ENCODE measurements around the gene SH3GL1.

The SH3GL1 gene

DNA sequence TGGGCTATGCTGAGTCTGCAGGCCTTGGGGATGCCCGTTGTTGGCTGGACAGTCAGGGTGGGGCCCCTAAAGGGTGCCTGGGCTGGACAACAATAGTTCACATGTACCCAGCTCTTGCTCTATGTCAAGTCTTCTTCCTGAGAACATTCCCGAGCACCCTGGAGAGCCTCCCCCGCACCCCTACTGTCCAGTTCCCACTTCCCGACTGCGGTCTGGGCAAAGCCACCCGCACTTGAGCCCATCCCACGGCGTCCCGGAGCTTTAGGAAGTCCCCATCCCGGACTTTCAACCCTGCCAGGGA, 58.1 kb downstream of the SH3GL1 start:
- TF ChIP-seq GLIS3 (CRISPR knock-in tag; IDR thresholded peaks at IDR 0.05), result no peak
- TF ChIP-seq ZNF8 (CRISPR knock-in tag; IDR thresholded peaks at IDR 0.05), result no peak
- TF ChIP-seq OSR1 (CRISPR knock-in tag; IDR thresholded peaks at IDR 0.05), result no peak
- TF ChIP-seq BACH2 (CRISPR knock-in tag; IDR thresholded peaks at IDR 0.05; ENCODE audit: borderline replicate concordance), result no peak
- no peak for TF ChIP-seq CSDC2 (CRISPR knock-in tag; IDR thresholded peaks at IDR 0.05)
- ATAC-seq, result peak; percentile 21

DNA sequence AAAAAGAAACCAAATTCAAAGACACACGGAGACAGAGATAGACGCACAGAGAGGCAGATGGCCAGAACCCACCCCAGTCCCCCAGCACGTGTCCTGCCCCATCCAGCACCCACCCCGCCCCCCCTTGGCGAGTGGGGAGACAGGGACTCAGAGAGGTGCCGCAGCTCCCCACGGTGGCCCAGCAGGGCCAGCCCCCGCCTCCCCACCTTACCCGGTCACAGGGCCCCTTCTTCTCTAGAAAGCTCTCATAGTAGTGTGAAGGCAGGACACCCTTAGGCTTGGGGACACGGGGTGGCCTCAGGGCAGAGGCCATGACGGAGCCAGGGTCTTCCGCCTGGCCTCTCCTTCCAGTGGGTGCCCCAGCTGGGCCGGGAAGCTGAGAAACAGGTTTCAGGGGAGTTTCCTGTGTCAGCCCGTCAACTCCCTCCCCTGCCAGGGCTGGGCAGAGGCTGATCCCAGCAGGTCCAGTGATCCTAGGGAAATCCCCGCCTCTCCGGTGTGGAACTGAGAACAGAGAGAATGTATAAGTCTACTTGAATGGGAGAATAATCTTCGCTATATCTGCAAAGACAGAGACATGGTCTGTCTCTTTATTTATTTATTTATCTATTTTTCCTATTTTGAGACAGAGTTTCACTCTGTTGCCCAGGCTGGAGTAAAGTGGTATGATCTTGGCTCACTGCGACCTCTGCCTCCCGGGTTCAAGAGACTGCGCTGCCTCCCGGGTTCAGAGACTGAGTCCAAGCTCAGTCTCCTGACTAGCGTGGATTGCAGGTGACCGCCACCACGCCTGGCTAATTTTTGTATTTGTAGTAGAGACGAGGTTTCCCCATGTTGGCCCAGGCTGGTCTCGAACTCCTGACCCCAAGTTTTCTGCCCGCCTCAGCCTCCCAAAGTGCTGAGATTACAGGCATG, 61.6 kb downstream of the SH3GL1 start, which contains the start of gene STAP2:
Gene STAP2, minus strand, starts transcription at position 387 of the 915 bp plus-strand sequence. Its CDS starts 74 bp downstream, at position 313.
- no peak for ATAC-seq
- no peak for TF ChIP-seq BACH2 (CRISPR knock-in tag; IDR thresholded peaks at IDR 0.05; ENCODE audit: borderline replicate concordance)
- TF ChIP-seq PPARA (CRISPR knock-in tag; IDR thresholded peaks at IDR 0.05; ENCODE audit: borderline replicate concordance), result no peak
- TF ChIP-seq ZFP30 (CRISPR knock-in tag; IDR thresholded peaks at IDR 0.05), result no peak
- TF ChIP-seq SNAI2 (CRISPR knock-in tag; IDR thresholded peaks at IDR 0.05), result no peak
- TF ChIP-seq ESRRG (CRISPR knock-in tag; IDR thresholded peaks at IDR 0.05), result no peak

DNA sequence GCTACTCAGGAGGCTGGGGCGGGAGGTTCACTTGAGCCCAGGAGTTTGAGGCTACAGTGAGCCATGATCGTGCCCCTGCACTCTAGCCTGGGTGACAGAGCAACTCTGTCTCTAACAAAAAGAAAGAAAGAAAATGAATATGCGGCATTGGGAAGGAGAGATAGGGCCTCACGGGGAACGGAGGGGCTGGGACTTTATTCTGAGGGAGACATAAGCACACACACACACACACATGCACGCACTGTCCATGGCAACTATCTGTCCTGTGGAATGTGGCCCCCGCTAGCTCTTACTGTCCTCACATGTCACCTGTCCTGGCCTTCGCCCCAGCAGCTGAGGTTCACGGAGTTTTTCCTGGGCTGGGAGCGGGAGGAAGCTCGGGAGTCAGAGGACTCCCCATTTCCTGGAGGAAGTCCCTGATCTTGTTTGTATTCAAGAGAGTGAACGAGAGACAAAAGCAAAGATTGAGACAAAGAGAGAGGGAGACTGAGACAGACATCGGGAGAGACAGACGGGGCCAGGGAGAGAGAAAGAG, 62.4 kb downstream of the SH3GL1 start:
- no peak for TF ChIP-seq TCF4 (CRISPR knock-in tag; IDR thresholded peaks at IDR 0.05; ENCODE audit: borderline replicate concordance)
- TF ChIP-seq RARB (CRISPR knock-in tag; IDR thresholded peaks at IDR 0.05), result no peak
- TF ChIP-seq, protein P1, sequence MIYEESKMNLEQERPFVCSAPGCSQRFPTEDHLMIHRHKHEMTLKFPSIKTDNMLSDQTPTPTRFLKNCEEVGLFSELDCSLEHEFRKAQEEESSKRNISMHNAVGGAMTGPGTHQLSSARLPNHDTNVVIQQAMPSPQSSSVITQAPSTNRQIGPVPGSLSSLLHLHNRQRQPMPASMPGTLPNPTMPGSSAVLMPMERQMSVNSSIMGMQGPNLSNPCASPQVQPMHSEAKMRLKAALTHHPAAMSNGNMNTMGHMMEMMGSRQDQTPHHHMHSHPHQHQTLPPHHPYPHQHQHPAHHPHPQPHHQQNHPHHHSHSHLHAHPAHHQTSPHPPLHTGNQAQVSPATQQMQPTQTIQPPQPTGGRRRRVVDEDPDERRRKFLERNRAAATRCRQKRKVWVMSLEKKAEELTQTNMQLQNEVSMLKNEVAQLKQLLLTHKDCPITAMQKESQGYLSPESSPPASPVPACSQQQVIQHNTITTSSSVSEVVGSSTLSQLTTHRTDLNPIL (CRISPR knock-in tag; IDR thresholded peaks at IDR 0.05; ENCODE audit: low read depth), result no peak
- no peak for TF ChIP-seq TOX (CRISPR knock-in tag; IDR thresholded peaks at IDR 0.05; ENCODE audit: borderline replicate concordance)
- no peak for TF ChIP-seq PPARA (CRISPR knock-in tag; IDR thresholded peaks at IDR 0.05; ENCODE audit: borderline replicate concordance)
- TF ChIP-seq GLIS3 (CRISPR knock-in tag; IDR thresholded peaks at IDR 0.05), result no peak
- no peak for TF ChIP-seq ESRRG (CRISPR knock-in tag; IDR thresholded peaks at IDR 0.05)
- no peak for TF ChIP-seq ZFP3 (CRISPR knock-in tag; IDR thresholded peaks at IDR 0.05)
- no peak for TF ChIP-seq BACH2 (CRISPR knock-in tag; IDR thresholded peaks at IDR 0.05; ENCODE audit: borderline replicate concordance)
- TF ChIP-seq ZFP30 (CRISPR knock-in tag; IDR thresholded peaks at IDR 0.05), result no peak
- ATAC-seq, result no peak

DNA sequence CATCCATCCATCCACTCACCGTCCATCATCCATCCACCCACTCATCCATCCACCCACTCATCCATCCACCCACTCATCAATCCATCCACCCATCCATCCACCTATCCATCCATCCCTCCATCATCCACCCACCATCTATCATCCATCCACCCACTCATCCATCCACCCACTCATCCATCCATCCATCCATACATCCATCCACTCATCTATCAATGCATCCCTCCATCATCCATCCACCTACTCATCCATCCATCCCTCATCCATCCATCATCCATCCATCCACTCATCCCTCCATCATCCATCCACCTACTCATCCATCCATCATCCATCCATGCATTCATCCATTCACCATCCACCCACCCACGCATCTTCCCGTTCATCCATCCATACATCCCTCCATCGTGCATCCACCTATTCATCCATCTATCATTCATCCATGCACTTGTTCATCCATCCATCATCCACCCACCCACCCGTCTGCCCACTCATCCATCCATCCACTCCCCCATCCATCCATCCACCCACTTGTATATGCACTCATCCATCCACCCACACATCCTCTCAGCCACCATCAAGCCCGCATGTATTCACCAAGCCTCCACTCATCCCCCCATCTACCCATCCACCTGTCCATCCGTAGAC, 65.3 kb downstream of the SH3GL1 start:
- no peak for TF ChIP-seq ZC3H10 (CRISPR knock-in tag; IDR thresholded peaks at IDR 0.05)
- TF ChIP-seq ZNF8 (CRISPR knock-in tag; IDR thresholded peaks at IDR 0.05), result no peak
- no peak for TF ChIP-seq ARNTL (CRISPR knock-in tag; IDR thresholded peaks at IDR 0.05; ENCODE audit: borderline replicate concordance, low read depth)
- no peak for TF ChIP-seq ZFP3 (CRISPR knock-in tag; IDR thresholded peaks at IDR 0.05)
- no peak for TF ChIP-seq BACH2 (CRISPR knock-in tag; IDR thresholded peaks at IDR 0.05; ENCODE audit: borderline replicate concordance)
- TF ChIP-seq OSR1 (CRISPR knock-in tag; IDR thresholded peaks at IDR 0.05), result no peak
- TF ChIP-seq, protein P1 (CRISPR knock-in tag; IDR thresholded peaks at IDR 0.05; ENCODE audit: low read depth), result no peak

DNA sequence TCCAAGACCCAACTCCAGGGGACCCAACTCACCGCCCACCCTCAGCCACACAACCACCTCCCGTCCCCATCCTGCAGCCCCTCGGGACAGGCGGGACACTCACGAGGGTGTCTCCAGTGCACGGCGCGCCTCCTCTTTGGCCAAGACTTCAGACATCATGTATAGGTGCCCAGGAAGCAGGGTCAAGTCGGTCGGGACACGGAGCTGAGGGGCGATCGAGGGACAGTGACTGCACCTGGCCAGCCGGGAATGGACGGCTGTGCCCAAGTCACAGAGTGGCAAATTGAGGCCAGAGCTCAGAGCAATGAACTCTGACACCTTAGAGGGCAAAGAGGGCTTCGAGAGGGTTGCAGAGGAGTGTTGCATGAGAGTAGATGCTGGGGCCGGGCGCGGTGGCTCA, 70.5 kb downstream of the SH3GL1 start:
- ATAC-seq, result no peak
- TF ChIP-seq, protein P2, sequence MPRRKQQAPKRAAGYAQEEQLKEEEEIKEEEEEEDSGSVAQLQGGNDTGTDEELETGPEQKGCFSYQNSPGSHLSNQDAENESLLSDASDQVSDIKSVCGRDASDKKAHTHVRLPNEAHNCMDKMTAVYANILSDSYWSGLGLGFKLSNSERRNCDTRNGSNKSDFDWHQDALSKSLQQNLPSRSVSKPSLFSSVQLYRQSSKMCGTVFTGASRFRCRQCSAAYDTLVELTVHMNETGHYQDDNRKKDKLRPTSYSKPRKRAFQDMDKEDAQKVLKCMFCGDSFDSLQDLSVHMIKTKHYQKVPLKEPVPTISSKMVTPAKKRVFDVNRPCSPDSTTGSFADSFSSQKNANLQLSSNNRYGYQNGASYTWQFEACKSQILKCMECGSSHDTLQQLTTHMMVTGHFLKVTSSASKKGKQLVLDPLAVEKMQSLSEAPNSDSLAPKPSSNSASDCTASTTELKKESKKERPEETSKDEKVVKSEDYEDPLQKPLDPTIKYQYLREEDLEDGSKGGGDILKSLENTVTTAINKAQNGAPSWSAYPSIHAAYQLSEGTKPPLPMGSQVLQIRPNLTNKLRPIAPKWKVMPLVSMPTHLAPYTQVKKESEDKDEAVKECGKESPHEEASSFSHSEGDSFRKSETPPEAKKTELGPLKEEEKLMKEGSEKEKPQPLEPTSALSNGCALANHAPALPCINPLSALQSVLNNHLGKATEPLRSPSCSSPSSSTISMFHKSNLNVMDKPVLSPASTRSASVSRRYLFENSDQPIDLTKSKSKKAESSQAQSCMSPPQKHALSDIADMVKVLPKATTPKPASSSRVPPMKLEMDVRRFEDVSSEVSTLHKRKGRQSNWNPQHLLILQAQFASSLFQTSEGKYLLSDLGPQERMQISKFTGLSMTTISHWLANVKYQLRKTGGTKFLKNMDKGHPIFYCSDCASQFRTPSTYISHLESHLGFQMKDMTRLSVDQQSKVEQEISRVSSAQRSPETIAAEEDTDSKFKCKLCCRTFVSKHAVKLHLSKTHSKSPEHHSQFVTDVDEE (CRISPR knock-in tag; IDR thresholded peaks at IDR 0.05), result no peak
- TF ChIP-seq ZNF70 (CRISPR knock-in tag; IDR thresholded peaks at IDR 0.05) (no peak), ZNF8 (CRISPR knock-in tag; IDR thresholded peaks at IDR 0.05) (no peak), ZNF565 (CRISPR knock-in tag; conservative IDR thresholded peaks at IDR 0.05; ENCODE audit: low read depth) (no peak), ARNTL (CRISPR knock-in tag; IDR thresholded peaks at IDR 0.05; ENCODE audit: borderline replicate concordance, low read depth) (no peak), RARB (CRISPR knock-in tag; IDR thresholded peaks at IDR 0.05) (no peak), CSDC2 (CRISPR knock-in tag; IDR thresholded peaks at IDR 0.05) (no peak), ISL1 (CRISPR knock-in tag; IDR thresholded peaks at IDR 0.05) (no peak), PPARA (CRISPR knock-in tag; IDR thresholded peaks at IDR 0.05; ENCODE audit: borderline replicate concordance) (no peak), ESRRG (CRISPR knock-in tag; IDR thresholded peaks at IDR 0.05) (no peak), BACH2 (CRISPR knock-in tag; IDR thresholded peaks at IDR 0.05; ENCODE audit: borderline replicate concordance) (no peak)
- TF ChIP-seq, protein P3, sequence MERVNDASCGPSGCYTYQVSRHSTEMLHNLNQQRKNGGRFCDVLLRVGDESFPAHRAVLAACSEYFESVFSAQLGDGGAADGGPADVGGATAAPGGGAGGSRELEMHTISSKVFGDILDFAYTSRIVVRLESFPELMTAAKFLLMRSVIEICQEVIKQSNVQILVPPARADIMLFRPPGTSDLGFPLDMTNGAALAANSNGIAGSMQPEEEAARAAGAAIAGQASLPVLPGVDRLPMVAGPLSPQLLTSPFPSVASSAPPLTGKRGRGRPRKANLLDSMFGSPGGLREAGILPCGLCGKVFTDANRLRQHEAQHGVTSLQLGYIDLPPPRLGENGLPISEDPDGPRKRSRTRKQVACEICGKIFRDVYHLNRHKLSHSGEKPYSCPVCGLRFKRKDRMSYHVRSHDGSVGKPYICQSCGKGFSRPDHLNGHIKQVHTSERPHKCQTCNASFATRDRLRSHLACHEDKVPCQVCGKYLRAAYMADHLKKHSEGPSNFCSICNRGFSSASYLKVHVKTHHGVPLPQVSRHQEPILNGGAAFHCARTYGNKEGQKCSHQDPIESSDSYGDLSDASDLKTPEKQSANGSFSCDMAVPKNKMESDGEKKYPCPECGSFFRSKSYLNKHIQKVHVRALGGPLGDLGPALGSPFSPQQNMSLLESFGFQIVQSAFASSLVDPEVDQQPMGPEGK (CRISPR knock-in tag; IDR thresholded peaks at IDR 0.05; ENCODE audit: borderline replicate concordance), result no peak
- TF ChIP-seq, protein P4, sequence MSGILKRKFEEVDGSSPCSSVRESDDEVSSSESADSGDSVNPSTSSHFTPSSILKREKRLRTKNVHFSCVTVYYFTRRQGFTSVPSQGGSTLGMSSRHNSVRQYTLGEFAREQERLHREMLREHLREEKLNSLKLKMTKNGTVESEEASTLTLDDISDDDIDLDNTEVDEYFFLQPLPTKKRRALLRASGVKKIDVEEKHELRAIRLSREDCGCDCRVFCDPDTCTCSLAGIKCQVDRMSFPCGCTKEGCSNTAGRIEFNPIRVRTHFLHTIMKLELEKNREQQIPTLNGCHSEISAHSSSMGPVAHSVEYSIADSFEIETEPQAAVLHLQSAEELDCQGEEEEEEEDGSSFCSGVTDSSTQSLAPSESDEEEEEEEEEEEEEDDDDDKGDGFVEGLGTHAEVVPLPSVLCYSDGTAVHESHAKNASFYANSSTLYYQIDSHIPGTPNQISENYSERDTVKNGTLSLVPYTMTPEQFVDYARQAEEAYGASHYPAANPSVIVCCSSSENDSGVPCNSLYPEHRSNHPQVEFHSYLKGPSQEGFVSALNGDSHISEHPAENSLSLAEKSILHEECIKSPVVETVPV (CRISPR knock-in tag; IDR thresholded peaks at IDR 0.05), result no peak

More for the DNA sequence above, 65.3 kb downstream of the SH3GL1 start:
- ATAC-seq, result no peak

All from SK-N-SH treated with all-trans-retinoic acid at 6 μM for 48 hours (cell line).